ENCODE data around the gene NDUFAF7.
"Not testable (repeated sequence)": the region's sequence is repeated elsewhere in the genome, so short reads cannot be mapped to it uniquely, and the experiment has no call there.

The NDUFAF7 gene

DNA sequence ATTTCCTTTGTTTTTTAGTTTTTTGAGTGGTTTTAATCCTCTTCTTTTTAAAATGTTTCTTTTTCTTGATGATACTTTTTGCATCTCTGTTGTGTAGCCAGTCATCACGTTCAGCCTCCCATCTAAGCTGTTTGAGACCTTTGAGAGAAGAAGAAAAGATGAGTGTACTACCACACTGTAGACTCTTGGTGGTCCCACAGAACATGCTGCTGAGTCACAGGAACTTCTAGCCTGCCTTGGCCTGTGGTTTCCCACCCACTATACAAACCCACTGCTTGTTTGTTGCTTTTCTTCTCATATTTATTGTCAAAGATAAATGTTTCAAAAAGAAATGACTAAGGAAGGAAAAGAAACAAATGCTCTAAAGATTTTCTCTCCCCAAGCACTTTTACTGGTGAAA lies 29.7 kb upstream of the NDUFAF7 start:
- H3K4me1 ChIP-seq (ENCODE audit: control insufficient read depth, insufficient read depth, low read length), result no peaks in the 10 kb centered on the region
- H3K9me3 ChIP-seq (ENCODE audit: control insufficient read depth, insufficient read depth, low read depth, low read length), result 0 out of 2 replicates have a peak, but pooled peaks cover 3% of the 10 kb centered on the region
- H3K4me3 ChIP-seq (ENCODE audit: low read depth, low read length), result no peak overlapping the region
- ChIA-PET POLR2A (no interaction called here), CTCF (interaction anchor here (0.5 to 0.6 kb wide), 2 partner anchors 33 to 689 kb away, joined by 3 read pairs; no protein-coding TSS in a partner anchor)
- peaks cover 60 to 71% of the 10 kb centered on the region in 2 experiments for H3K36me3 ChIP-seq (ENCODE audit: control insufficient read depth in 2 of 2, insufficient read depth in 1 of 2, low read length in 2 of 2)
- H3K27ac ChIP-seq (ENCODE audit: extremely low read depth, low read depth, low read length), result no peak overlapping the region
- TF ChIP-seq ZNF416 (tag by site-specific recombination; IDR thresholded peaks at IDR 0.05), result no peak
- no peak for TF ChIP-seq ZNF48 (tag by site-specific recombination; IDR thresholded peaks at IDR 0.05)
- TF ChIP-seq ZSCAN23 (tag by site-specific recombination; IDR thresholded peaks at IDR 0.05), result no peak
- no peak for TF ChIP-seq FEZF1 (tag by site-specific recombination; IDR thresholded peaks at IDR 0.05)
- TF ChIP-seq GLI2 (tag by site-specific recombination; IDR thresholded peaks at IDR 0.05; ENCODE audit: borderline replicate concordance, low read depth), result no peak
- TF ChIP-seq, protein P1, sequence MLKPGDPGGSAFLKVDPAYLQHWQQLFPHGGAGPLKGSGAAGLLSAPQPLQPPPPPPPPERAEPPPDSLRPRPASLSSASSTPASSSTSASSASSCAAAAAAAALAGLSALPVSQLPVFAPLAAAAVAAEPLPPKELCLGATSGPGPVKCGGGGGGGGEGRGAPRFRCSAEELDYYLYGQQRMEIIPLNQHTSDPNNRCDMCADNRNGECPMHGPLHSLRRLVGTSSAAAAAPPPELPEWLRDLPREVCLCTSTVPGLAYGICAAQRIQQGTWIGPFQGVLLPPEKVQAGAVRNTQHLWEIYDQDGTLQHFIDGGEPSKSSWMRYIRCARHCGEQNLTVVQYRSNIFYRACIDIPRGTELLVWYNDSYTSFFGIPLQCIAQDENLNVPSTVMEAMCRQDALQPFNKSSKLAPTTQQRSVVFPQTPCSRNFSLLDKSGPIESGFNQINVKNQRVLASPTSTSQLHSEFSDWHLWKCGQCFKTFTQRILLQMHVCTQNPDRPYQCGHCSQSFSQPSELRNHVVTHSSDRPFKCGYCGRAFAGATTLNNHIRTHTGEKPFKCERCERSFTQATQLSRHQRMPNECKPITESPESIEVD (tag by site-specific recombination; IDR thresholded peaks at IDR 0.05), result no peak
- TF ChIP-seq GLIS2 (tag by site-specific recombination; IDR thresholded peaks at IDR 0.05), result no peak
- TF ChIP-seq, protein P2, sequence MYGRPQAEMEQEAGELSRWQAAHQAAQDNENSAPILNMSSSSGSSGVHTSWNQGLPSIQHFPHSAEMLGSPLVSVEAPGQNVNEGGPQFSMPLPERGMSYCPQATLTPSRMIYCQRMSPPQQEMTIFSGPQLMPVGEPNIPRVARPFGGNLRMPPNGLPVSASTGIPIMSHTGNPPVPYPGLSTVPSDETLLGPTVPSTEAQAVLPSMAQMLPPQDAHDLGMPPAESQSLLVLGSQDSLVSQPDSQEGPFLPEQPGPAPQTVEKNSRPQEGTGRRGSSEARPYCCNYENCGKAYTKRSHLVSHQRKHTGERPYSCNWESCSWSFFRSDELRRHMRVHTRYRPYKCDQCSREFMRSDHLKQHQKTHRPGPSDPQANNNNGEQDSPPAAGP (tag by site-specific recombination; IDR thresholded peaks at IDR 0.05), result no peak
- no peak for TF ChIP-seq ZFP3 (tag by site-specific recombination; IDR thresholded peaks at IDR 0.05; ENCODE audit: low read depth)
- TF ChIP-seq ZNF202 (tag by site-specific recombination; IDR thresholded peaks at IDR 0.05; ENCODE audit: borderline replicate concordance), result no peak

DNA sequence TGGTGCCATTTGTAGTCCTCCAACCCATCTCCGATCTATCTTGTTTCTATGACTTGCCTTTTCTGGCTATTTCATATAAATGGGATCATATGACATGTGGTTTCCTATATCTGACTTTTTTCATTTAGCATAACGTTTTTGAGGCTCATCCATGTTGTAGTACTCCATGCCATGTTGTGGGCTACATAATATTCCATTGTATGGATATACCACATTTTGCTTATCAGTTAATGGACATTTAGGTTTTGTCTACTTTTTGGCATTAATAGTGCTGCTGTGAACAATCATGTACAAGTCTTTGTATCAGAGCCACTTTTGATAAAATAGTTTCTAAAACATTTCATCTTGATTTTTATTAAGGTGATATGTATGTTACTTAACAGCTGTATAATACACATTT lies 27.8 kb upstream of the NDUFAF7 start:
- H3K36me3 ChIP-seq (ENCODE audit: control insufficient read depth in 2 of 2, insufficient read depth in 1 of 2, low read length in 2 of 2), result peaks cover 69 to 89% of the 10 kb centered on the region in 2 experiments
- POLR2A ChIA-PET, result no interaction called here

DNA sequence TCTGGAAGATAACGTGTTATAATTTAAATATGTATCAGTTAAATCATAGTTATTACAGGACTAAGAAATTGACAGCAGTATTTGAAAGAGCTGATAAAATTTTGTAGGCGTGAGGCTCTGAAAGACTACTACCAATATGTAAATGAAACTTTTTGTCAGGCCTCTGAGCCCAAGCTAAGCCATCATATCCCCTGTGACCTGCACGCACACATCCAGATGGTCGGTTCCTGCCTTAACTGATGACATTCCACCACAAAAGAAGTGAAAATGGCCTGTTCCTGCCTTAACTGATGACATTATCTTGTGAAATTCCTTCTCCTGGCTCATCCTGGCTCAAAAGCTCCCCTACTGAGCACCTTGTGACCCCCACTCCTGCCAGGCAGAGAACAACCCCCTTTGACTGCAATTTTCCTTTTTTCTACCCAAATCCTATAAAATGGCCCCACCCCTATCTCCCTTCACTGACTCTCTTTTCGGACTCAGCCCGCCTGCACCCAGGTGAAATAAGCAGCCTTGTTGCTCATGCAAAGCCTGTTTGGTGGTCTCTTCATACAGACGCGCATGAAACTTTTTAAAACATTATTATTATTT lies 26.3 kb upstream of the NDUFAF7 start:
- POLR2A ChIA-PET; H3K4me3 ChIP-seq (ENCODE audit: low read depth, low read length); H3K9me3 ChIP-seq (ENCODE audit: control insufficient read depth, insufficient read depth, low read depth, low read length); H3K4me1 ChIP-seq (ENCODE audit: control insufficient read depth, insufficient read depth, low read length); H3K27ac ChIP-seq (ENCODE audit: extremely low read depth, low read depth, low read length): not testable (repeated sequence)
- CTCF ChIA-PET, result interaction anchor here (0.9 kb wide), 1 partner anchor 36 kb away, joined by 4 read pairs; no protein-coding TSS in a partner anchor
- peaks cover 83 to 96% of the 10 kb centered on the region in 2 experiments for H3K36me3 ChIP-seq (ENCODE audit: control insufficient read depth in 2 of 2, insufficient read depth in 1 of 2, low read length in 2 of 2)

More for the DNA sequence above, 27.8 kb upstream of the NDUFAF7 start:
- no peak overlapping the region for H3K27ac ChIP-seq (ENCODE audit: extremely low read depth, low read depth, low read length)
- H3K4me3 ChIP-seq (ENCODE audit: low read depth, low read length), result no peak overlapping the region
- CTCF ChIA-PET, result interaction anchor here (0.7 kb wide), 1 partner anchor 40 kb away, joined by 3 read pairs; no protein-coding TSS in a partner anchor
- peak; percentile 70 for TF ChIP-seq SETDB1 (IDR thresholded peaks at IDR 0.05; ENCODE audit: insufficient read length, low read length)
- TF ChIP-seq, protein P3, sequence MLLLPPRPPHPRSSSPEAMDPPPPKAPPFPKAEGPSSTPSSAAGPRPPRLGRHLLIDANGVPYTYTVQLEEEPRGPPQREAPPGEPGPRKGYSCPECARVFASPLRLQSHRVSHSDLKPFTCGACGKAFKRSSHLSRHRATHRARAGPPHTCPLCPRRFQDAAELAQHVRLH (tag by site-specific recombination; IDR thresholded peaks at IDR 0.05), result peak; percentile 61; the same call in 1 of the 2 replicates
- no peak for TF ChIP-seq ZNF701 (tag by site-specific recombination; IDR thresholded peaks at IDR 0.05)
- TF ChIP-seq ZNF146 (tag by site-specific recombination; IDR thresholded peaks at IDR 0.05), result peak; percentile 96
- no peaks in the 10 kb centered on the region for H3K4me1 ChIP-seq (ENCODE audit: control insufficient read depth, insufficient read depth, low read length)
- 0 out of 2 replicates have a peak, but pooled peaks cover 3% of the 10 kb centered on the region for H3K9me3 ChIP-seq (ENCODE audit: control insufficient read depth, insufficient read depth, low read depth, low read length)

DNA sequence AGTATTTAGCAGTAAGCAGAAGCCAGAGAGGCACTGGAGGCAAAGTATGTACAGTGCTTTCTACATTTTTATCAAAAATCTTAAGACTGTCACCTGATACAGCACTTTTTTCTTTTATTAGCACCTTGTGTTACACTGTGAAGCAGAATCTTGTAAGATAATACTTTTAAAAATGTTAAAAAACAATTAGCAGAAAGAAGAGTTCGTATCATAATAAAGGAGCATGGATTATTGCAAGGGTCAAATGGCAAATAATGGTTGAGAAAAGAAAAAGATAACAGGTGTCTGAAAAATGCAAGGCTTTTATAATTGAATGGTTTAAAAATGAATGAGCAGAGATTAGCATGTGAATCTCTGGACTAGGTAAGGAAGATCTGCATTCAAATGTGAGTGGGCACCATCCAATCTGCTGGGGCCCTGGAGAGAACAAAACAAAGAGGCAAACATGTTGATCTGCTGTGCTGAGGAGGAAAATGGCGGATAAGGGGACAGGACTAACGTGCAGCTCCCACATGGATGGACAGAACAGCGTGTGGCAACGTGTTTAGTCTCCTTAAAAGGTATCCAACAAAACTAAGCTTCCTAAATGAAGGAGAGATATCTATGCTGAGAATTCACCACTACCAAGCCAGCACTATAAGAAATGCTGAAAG lies 25.6 kb upstream of the NDUFAF7 start:
- peaks cover 86 to 96% of the 10 kb centered on the region in 2 experiments for H3K36me3 ChIP-seq (ENCODE audit: control insufficient read depth in 2 of 2, insufficient read depth in 1 of 2, low read length in 2 of 2)
- ChIA-PET POLR2A (no interaction called here), CTCF (no interaction called here)
- 0 out of 2 replicates have a peak, but pooled peaks cover 3% of the 10 kb centered on the region for H3K9me3 ChIP-seq (ENCODE audit: control insufficient read depth, insufficient read depth, low read depth, low read length)
- H3K4me3 ChIP-seq (ENCODE audit: low read depth, low read length), result no peak overlapping the region
- H3K27ac ChIP-seq (ENCODE audit: extremely low read depth, low read depth, low read length), result no peak overlapping the region
- no peaks in the 10 kb centered on the region for H3K4me1 ChIP-seq (ENCODE audit: control insufficient read depth, insufficient read depth, low read length)
- TF ChIP-seq ZNF292 (tag by site-specific recombination; IDR thresholded peaks at IDR 0.05; ENCODE audit: borderline replicate concordance, low read depth), result no peak
- TF ChIP-seq, protein P4, sequence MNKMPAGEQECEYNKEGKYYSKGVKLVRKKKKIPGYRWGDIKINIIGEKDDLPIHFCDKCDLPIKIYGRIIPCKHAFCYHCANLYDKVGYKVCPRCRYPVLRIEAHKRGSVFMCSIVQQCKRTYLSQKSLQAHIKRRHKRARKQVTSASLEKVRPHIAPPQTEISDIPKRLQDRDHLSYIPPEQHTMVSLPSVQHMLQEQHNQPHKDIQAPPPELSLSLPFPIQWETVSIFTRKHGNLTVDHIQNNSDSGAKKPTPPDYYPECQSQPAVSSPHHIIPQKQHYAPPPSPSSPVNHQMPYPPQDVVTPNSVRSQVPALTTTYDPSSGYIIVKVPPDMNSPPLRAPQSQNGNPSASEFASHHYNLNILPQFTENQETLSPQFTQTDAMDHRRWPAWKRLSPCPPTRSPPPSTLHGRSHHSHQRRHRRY (tag by site-specific recombination; IDR thresholded peaks at IDR 0.05), result no peak
- TF ChIP-seq, protein P5, sequence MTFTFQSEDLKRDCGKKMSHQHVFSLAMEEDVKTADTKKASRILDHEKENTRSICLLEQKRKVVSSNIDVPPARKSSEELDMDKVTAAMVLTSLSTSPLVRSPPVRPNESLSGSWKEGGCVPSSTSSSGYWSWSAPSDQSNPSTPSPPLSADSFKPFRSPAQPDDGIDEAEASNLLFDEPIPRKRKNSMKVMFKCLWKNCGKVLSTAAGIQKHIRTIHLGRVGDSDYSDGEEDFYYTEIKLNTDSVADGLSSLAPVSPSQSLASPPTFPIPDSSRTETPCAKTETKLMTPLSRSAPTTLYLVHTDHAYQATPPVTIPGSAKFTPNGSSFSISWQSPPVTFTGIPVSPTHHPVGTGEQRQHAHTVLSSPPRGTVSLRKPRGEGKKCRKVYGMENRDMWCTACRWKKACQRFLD (tag by site-specific recombination; IDR thresholded peaks at IDR 0.05), result no peak

Data from HEK293 (cell line).